Neuron (in vitro differentiated cells): ENCODE measurements around the gene TP73.

ENCODE experiments used
- H2AFZ ChIP-seq: one replicate; pipeline ENCODE4 v1.6.1; 2013; ENCODE audit warnings: low read depth, mild to moderate bottlenecking, inconsistent platforms, low read length, moderate library complexity
- H3K27me3 ChIP-seq: one replicate; pipeline ENCODE4 v1.6.1; 2013; ENCODE audit warnings: low read length; ENCODE audit not compliant: insufficient read depth
- H3K36me3 ChIP-seq: one replicate; pipeline ENCODE4 v1.6.1; 2013; ENCODE audit warnings: low read length; ENCODE audit not compliant: insufficient read depth
- H3K4me1 ChIP-seq: one replicate; pipeline ENCODE4 v1.6.1; 2013; ENCODE audit warnings: low read length; ENCODE audit not compliant: insufficient read depth
- H3K4me3 ChIP-seq: 2 replicates; pipeline ENCODE4 v1.5.1; 2013; ENCODE audit warnings: mild to moderate bottlenecking, low read length, moderate library complexity
- H3K9me3 ChIP-seq: one replicate; pipeline ENCODE4 v1.6.1; 2013; ENCODE audit warnings: low read length

Gene TP73

GRCh38 chr1:3633344-3634058, 18.8 kb upstream of the TP73 start:
- no peak overlapping the region for H3K4me3 ChIP-seq
- no peak overlapping the region for H2AFZ ChIP-seq
- H3K36me3 ChIP-seq, result peaks cover 58% of the 10 kb centered on the region
- H3K9me3 ChIP-seq, result no peaks in the 10 kb centered on the region
- peaks cover 3% of the 10 kb centered on the region for H3K4me1 ChIP-seq
- H3K27me3 ChIP-seq, result no peaks in the 10 kb centered on the region

DNA sequence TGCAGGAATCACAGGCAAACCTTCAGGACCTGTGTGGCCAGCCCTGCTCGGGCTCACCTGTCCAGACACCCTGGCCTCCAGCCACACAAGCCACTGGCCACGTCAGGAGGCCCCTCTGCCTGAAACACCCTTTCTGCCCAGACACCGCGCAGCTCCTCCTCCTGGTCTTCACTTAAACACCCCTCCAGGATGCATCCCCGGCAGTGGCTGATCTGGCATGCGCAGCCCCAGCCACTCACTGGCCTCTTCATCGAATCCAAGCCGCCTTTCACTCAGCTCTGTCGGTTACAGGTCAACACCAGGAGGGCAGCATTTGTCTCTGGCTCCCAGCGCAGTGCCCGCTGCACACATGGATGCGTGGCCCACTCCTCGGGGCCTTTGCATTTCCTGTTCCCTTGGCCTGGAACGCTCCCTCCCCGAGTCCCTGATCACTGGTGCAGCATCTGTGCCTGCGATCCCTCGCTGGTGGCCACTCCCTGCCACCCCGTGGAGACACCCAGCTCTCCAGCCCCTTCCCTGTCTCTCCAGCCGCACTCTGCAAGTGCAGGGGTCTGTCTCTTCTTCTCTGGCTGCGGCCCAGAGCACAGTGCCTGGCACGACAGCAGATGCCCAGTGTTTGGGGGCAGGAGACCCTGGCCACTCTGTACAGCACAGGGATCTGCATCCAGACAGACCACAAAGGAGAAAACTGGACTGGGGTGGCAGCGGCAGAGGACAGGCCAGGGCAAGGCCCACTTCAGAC, 18.1 kb upstream of the TP73 start:
- Histone ChIP-seq H3K4me3 (no peak overlapping the region), H3K27me3 (no peaks in the 10 kb centered on the region), H2AFZ (no peak overlapping the region), H3K36me3 (peaks cover 54% of the 10 kb centered on the region), H3K9me3 (no peaks in the 10 kb centered on the region), H3K4me1 (peaks cover 3% of the 10 kb centered on the region)

GRCh38 chr1:3636080-3636479, 16.2 kb upstream of the TP73 start:
- H3K4me1 ChIP-seq, result peaks cover 3% of the 10 kb centered on the region
- no peaks in the 10 kb centered on the region for H3K9me3 ChIP-seq
- H3K4me3 ChIP-seq, result no peak overlapping the region
- no peak overlapping the region for H2AFZ ChIP-seq
- peaks cover 44% of the 10 kb centered on the region for H3K36me3 ChIP-seq
- no peaks in the 10 kb centered on the region for H3K27me3 ChIP-seq

GRCh38 chr1:3636531-3636930, 15.8 kb upstream of the TP73 start:
- Histone ChIP-seq H3K4me1 (peaks cover 2% of the 10 kb centered on the region), H3K4me3 (no peak overlapping the region), H3K36me3 (peaks cover 48% of the 10 kb centered on the region), H2AFZ (no peak overlapping the region), H3K27me3 (no peaks in the 10 kb centered on the region), H3K9me3 (no peaks in the 10 kb centered on the region)

GRCh38 chr1:3638027-3638426, 14.3 kb upstream of the TP73 start:
- H3K4me1 ChIP-seq, result no peaks in the 10 kb centered on the region
- H3K9me3 ChIP-seq, result no peaks in the 10 kb centered on the region
- peaks cover 49% of the 10 kb centered on the region for H3K36me3 ChIP-seq
- H3K27me3 ChIP-seq, result no peaks in the 10 kb centered on the region
- no peak overlapping the region for H3K4me3 ChIP-seq
- H2AFZ ChIP-seq, result no peak overlapping the region

DNA sequence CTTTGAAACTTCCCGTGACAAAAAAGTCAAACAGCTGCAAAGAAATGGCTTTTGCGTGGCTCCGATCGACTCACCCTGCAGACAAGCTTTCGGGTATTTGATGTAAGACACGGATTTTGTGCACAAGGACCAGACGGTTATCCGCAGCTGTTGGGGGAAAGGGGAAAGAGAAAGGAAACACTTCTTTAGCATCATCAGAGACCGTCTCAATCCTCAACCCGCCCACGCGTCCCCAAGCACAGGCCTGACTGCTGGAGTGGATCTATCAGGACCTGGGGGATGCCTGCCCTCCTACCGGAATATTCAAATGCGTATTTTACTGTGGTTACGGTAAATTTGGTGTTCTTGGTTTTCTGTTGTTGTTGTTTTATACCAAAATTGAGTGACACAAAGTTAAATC, 13.6 kb upstream of the TP73 start:
- H3K27me3 ChIP-seq, result no peaks in the 10 kb centered on the region
- H3K4me3 ChIP-seq, result no peak overlapping the region
- peaks cover 49% of the 10 kb centered on the region for H3K36me3 ChIP-seq
- no peaks in the 10 kb centered on the region for H3K9me3 ChIP-seq
- no peaks in the 10 kb centered on the region for H3K4me1 ChIP-seq
- H2AFZ ChIP-seq, result no peak overlapping the region

DNA sequence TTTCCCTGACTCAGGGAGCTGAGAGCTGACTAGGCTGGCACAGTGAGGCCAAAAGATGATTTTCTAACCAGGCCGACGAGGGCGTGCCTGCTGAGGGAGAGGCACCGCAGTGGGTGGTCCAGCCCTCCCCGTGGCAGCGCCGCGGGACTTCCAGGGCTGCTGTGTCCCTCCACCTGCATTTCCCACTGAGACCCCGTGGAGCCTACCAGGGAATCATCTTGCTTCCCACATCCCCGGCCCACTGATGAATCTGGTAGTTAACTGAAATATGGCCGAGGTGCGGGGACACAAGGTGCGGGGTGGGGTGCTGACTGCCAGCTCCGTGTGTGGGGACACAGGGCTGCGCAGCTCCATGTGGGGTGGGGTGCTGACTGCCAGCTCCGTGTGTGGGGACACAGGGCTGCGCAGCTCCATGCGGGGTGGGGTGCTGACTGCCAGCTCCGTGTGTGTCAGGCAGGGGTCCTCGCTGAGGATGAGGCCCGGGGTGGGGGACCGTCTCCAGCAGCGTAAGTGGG, 12.9 kb upstream of the TP73 start:
- Histone ChIP-seq H3K4me1 (no peaks in the 10 kb centered on the region), H3K27me3 (no peaks in the 10 kb centered on the region), H2AFZ (no peak overlapping the region), H3K36me3 (peaks cover 43% of the 10 kb centered on the region), H3K4me3 (no peak overlapping the region), H3K9me3 (no peaks in the 10 kb centered on the region)

- Histone ChIP-seq H2AFZ (no peak overlapping the region), H3K36me3 (peaks cover 40% of the 10 kb centered on the region)
Measured at GRCh38 chr1:3640121-3640837, 12.0 kb upstream of the TP73 start.

DNA sequence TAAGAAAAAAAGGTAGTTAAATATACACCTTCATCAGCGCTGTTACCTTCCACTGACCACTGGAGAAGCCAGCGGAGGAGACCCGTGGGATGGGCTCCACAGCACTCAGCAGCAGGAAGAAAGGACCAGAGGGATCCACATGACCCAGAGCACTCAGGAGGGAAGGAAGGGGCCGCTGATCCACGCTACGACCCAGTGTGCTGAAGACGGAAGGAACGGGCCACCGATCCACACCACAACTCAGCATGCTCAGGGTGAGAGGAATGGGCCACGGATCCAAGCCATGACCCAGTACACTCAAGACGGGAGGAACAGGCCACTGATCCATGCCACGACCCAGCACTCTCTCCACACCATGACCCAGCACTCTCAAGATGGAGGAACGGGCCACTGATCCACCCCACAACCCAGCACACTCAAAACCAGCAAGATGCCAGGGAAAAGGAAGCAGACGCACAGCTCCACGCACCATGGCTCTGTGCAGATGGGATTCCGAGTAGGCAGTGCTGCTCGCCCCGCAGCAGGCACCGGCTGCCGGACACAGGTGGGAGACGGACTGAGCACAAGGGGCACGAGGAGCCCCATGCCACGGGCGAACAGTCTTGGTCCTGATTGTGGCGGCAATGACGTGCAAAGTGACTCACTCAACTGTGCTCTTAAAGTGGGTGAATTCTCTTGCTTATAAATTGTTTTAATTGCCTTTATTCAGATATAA, 11.1 kb upstream of the TP73 start:
- no peaks in the 10 kb centered on the region for H3K9me3 ChIP-seq
- no peaks in the 10 kb centered on the region for H3K27me3 ChIP-seq
- peaks cover 42% of the 10 kb centered on the region for H3K36me3 ChIP-seq
- no peak overlapping the region for H2AFZ ChIP-seq
- H3K4me1 ChIP-seq, result no peaks in the 10 kb centered on the region
- no peak overlapping the region for H3K4me3 ChIP-seq

More at GRCh38 chr1:3640121-3640837, 12.0 kb upstream of the TP73 start:
- Histone ChIP-seq H3K27me3 (no peaks in the 10 kb centered on the region), H3K9me3 (no peaks in the 10 kb centered on the region), H3K4me1 (no peaks in the 10 kb centered on the region), H3K4me3 (no peak overlapping the region)

DNA sequence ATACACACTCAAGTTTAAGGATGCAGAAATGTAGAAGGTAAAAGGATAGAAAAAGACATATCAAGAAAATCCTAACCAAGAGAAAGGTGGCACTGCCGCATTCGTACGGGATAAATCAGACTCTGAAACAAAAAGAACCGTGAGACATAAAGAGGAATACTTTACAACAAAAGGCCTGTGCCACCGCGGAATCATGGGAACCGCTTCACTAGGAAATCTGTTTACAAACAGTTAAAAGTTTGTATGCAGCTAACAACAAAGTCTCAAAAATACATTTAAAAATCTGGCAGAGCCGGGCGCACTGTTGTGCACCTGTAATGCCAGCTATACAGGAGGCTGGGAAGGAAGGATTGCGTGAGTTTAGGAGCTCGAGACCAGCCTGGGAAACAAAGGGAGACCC, 10.5 kb upstream of the TP73 start:
- H3K36me3 ChIP-seq, result peaks cover 42% of the 10 kb centered on the region
- H3K4me3 ChIP-seq, result no peak overlapping the region
- no peaks in the 10 kb centered on the region for H3K9me3 ChIP-seq
- no peaks in the 10 kb centered on the region for H3K27me3 ChIP-seq
- H2AFZ ChIP-seq, result no peak overlapping the region
- H3K4me1 ChIP-seq, result no peaks in the 10 kb centered on the region

- Histone ChIP-seq H3K4me1 (no peaks in the 10 kb centered on the region), H2AFZ (no peak overlapping the region), H3K36me3 (peaks cover 39% of the 10 kb centered on the region), H3K4me3 (no peak overlapping the region), H3K27me3 (no peaks in the 10 kb centered on the region), H3K9me3 (no peaks in the 10 kb centered on the region)
Measured at GRCh38 chr1:3642919-3643675, 9.2 kb upstream of the TP73 start.

DNA sequence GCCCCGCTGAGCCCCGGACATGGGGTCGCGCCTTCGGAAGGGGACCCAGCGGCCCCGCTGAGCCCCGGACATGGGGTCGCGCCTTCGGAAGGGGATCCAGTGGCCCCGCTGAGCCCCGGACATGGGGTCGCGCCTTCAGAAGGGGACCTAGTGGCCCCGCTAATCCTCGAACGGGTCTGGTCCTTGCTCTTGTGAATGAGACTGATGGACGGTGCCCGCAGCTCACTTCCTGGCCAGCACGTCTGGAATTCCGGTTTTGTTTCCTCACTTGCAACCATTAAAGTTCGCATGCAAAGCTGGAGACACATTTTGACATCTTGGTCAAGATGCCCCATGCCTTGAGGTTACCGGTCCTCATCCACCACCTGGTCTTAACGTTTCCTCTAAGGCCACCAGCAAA, 8.0 kb upstream of the TP73 start:
- H3K4me3 ChIP-seq, result no peak overlapping the region
- H3K36me3 ChIP-seq, result peaks cover 34% of the 10 kb centered on the region
- no peaks in the 10 kb centered on the region for H3K9me3 ChIP-seq
- H2AFZ ChIP-seq, result no peak overlapping the region
- H3K4me1 ChIP-seq, result peaks cover 6% of the 10 kb centered on the region
- H3K27me3 ChIP-seq, result no peaks in the 10 kb centered on the region
